ENCODE data around the gene CNKSR1.

Gene CNKSR1

DNA sequence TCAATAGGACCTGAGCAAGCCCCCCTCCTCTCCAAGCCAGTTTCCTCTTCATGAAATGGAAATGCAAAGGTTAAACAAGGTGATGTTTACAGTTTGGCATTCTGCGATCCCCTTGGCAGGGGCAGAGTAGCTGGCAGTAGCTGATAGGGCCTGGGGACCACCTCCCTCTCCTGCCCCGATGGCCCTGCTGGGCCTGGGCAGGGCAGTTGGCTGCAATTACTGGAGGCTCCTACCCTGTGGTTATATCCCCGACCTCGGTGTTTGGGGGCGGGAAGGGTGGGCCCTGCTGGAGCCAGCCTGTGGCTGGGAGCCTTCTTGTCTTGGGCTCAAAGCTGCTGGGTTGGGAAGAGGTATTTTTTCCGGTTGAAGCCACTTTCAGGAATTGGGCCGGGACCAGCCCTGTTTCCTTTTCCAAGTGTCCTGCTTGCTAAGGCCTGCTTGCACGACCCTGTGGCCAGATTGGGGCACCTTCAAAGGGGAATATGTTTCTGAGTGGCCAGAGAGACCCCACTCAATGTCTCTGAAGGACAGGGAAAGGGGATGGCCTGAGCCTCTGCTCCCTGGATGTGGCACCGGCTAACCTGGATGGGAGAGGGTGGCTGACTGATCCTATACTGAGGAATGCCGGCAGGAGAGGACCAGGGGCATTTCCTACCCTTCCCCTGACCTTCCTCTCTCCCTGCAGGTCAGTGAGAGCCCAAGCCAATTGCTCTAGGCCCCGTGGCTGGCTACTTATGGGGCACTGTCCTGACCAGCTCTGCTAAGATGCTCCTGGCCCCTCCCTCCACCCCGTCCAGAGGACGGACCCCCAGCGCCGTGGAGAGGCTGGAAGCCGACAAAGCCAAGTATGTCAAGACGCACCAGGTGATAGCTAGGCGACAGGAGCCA lies 16.5 kb upstream of the CNKSR1 start:
- DNase-seq (ENCODE audit: low read depth): no peak

DNA sequence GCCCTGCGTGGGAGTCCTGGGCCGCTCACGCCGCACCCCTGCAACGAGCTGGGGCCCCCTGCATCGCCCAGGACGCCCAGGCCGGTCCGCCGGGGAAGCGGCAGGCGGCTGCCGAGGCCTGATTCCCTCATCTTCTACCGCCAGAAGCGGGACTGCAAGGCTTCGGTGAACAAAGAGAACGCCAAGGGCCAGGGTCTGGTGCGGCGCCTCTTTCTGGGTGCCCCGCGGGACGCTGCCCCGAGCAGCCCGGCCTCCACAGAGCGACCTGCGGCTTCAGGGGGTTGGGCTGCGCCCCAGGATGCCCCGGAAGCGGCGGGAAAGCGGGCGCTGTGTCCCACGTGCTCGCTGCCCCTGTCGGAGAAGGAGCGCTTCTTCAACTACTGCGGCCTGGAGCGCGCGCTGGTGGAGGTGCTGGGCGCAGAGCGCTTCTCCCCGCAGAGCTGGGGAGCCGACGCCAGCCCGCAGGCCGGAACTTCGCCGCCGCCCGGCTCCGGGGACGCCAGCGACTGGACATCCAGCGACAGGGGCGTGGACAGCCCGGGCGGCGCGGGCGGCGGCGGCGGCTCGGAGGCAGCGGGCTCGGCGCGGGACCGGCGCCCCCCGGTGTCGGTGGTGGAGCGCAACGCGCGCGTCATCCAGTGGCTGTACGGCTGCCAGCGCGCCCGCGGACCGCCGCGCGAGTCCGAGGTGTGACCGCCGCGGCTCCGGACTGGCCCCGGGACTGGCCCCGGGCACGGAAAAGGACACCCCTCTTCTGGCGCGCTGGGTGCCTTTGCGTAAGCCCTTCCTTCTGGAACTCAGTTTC lies 15.7 kb upstream of the CNKSR1 start:
- DNase-seq (ENCODE audit: low read depth): peak; percentile 11

DNA sequence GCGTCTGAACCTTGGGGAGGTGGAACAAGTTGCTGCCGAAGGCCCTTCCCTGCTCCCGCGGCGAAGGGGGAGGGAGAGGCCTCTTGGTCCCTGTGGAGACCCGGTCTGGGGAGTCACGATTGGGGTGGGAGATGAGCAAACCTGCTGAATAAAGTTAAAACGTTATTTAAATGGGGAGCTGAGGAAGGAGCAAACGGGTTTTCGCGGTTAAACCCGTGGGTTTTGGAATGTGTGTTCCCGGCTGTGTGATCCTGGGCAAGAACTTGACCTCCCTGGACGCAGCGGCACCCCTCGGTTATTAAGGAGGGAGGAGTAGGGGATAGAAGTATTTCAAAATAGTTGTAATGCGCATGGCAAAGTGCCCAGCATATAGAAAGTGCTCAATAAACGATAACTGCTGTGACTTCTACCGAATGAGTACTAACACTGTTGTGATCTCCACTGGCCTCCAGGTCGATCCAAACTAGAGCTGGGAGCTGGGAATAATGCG lies 15.0 kb upstream of the CNKSR1 start:
- no peak for DNase-seq (ENCODE audit: low read depth)

DNA sequence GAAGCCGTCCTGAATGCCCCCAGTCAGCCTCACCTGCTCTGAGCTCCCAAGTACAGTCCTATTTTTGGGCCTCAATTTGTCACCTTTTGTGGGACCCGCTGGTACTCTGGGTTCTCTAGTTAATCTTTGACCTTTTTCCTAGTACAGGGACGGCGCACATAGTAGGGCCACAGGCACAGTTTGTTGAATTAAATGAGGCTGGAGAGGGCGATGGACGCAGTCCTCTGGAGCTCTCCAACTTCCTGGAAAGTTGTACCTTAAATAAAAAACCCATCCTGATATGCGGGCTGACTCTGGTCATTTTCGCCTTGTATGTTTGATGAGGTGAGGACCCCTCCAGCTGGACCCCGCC lies 13.6 kb upstream of the CNKSR1 start:
- DNase-seq (ENCODE audit: low read depth): no peak

DNA sequence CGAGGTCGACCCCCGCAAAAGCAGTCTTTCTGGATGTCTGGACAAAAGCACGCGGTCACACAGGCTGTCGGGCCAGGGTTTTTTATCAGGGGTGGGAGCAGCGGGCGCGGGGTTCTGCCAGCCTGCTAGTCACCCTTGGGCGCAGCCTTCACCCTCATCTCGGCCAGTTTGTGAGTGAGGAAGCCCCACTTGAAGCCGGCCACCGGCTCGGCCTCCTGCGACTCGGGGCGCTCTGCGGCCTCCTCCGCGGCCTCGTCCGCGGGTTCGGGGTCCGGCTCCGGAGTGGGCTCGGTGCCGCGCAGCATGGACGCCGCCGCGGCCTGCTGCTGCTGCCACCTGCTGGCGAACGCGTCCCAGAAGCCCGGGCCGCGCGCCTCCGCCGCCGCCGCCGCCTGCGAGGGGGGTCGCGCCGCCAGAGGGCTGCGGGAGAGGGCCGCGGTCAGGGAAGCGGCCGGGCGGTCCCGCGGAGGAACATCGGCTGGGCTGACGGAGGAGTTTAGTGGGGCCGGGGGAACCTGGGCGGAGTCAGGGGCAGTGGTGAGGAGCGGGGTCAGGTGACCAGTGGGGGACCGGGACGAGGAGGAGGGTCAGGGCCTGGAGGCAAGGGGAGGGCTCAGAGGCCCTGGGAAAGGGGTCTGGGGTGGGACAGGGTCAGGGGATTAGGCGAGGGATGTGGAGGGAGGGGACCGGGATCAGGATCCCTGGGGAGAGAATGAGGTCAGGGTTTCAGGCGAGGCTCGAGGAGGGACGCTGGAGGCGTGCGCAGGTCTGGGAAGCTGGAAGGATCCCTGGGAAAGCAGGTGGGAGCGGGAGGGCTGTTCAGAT lies 13.0 kb upstream of the CNKSR1 start:
- peak; percentile 35 for DNase-seq (ENCODE audit: low read depth)

DNA sequence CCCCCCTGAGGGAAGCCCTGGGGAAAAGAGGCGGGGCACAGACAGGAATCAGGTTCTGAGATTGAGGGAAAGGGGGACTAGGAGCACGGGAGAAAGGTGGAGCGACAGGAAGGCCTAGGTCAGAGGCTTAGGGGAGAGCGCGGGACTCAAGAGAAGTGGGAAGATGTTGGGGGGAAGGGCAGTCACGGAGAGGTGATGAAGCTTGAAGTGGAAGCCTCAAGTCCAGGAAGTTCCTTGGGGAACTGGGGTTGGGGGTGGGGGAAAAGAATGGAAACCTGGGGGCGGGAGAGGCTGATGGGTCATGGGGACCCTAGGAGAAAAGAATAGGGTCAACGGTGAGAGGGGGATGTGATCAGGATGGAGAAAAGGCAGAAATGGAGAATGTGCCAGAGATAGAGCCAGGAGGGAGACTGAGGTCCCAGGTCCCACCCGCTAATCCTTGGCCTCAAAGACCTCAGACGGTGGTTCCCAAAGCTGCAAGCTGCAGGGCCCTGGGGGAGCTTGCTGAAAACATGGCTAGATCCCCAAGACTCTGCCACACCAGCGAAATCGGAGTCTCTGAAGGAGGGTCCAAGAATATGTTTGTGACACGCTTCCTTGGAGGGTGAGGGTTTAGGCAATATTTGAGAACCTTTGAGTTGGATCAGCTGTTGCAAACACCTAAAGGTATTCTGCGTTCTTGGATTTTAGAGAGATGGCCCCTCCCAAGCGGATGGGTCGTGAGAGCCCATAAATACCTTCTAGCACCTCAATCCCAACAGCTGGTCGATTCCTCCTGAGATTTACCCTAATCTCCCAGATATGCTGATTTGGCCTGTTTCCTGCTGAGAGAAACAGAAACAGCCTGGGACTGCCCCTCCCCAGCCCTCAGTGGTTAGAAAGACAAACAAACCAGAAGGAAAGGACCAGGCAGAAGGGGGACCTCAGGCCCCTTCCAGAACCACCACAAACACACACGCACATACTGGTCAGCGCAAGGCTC lies 12.1 kb upstream of the CNKSR1 start:
- no peak for DNase-seq (ENCODE audit: low read depth)

DNA sequence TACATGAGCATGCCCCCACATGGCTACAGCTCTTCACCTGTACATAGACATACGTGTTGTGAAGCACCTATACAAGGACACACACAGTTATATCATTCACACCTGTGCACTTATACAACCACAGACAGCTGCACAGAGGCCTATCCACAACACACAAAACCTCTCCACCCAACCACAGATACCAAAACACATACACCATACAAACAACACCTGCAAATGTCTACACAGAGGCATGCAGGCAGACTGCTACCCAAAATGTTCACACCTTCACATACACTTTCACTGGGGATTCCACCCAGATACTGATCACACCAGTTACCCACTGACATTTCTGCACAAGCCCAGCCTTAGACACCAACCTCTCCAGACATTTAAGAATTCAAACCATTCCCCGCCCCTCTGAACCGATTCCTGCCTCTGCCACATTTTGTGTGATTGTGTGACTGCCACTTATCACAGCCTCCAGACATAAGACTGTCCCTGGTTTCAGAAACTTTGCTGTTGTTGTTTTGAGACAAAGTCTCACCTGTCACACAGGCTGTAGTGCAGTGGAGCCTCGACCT lies 10.5 kb upstream of the CNKSR1 start:
- no peak for DNase-seq (ENCODE audit: low read depth)

DNA sequence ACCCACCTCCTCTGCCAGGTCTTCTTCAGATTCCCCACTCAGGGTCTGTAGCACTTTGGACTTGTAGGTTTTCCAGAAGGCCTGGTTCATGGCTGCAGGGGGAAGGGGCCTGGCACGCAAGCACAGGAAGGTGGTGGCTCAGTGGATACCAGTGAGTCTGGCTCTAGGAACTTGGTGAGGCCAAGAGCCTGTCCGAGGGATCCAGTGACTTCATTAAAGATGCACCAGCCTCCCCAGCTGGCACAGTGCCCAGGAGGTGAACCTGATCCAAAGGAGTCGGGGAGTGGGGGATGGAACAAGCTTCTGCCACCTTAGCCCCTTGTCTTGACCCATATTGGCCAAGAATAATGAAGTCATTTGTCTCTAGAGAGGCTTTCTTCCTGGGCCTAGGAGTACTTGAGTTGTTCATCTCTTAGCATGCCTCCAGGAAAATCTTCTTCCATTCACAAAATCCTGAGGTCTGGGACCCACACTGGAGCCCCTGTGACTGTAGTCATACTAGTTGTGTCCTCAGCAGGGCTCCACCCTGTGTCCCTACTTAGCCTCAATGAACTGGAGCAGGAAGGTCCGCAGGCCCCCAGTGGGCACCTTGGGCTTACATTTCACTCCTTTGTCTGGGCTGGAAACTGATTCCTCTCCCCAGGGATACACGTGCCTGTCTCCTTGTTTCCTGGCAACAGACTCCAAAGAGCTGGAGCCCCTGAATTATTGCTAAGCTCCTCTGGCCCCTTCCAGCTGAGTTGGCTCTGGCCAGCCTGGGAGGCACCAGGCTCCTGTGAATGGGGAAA lies 8.7 kb upstream of the CNKSR1 start, which contains the start of gene C1orf232:
Gene C1orf232 (minus strand): TSS at position 554 of the 788 bp plus-strand sequence. CDS start 464 bp downstream, at position 90.
- DNase-seq (ENCODE audit: low read depth): no peak

DNA sequence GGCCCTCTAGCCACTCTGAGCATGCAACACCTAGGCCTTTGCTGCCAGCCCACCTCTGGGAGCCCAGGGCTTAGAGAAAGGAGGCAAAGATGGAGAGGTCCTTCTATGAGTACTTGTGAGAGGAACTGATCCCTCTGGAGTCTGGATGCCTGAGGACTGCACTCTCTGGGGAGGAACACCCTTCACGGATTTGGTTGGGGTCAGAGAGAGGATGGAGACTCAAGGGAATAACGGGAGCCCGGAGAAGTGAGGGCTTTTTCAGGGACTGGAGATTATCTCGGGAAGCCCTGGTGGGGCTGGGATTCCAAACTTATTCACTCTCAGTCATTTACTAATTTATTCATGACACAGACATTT lies 8.1 kb upstream of the CNKSR1 start:
- DNase-seq (ENCODE audit: low read depth): no peak

DNA sequence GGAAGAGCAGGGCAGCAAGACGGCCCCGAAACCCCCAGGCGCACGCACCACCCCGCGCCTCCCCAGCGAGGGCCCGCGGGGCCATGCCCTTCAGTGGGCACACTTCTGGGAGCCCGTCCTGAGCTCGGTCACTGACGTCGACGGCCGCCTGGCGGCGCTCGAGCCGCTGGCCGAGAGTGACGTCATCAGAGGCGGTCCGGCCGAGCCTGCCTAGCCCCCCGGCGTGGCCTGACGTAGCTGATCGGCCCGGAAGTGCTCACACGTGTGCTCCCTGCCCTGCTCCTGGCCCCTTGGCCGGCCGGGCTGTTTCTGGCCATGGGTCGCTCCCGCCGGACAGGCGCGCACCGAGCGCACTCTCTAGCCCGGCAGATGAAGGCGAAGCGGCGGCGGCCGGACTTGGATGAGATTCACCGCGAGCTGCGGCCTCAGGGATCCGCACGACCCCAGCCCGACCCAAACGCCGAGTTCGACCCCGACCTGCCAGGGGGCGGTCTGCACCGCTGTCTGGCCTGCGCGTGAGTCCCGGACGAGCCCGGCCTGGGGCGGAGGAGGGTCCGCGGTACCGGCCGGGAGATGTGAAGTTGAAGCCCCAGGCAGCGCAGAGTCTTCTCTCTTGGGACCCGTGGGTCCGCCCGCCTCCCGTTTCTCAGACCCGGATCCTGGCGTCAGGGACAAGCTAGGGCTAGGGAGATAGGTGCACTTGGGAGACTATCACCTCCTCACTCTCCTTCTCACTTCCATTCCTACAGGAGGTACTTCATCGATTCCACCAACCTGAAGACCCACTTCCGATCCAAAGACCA lies 7.4 kb upstream of the CNKSR1 start, which contains the start of gene ZNF593:
Gene ZNF593 (plus strand): TSS at position 240 of the 803 bp plus-strand sequence. CDS start 76 bp downstream, at position 316.
- DNase-seq (ENCODE audit: low read depth): peak; percentile 81

DNA sequence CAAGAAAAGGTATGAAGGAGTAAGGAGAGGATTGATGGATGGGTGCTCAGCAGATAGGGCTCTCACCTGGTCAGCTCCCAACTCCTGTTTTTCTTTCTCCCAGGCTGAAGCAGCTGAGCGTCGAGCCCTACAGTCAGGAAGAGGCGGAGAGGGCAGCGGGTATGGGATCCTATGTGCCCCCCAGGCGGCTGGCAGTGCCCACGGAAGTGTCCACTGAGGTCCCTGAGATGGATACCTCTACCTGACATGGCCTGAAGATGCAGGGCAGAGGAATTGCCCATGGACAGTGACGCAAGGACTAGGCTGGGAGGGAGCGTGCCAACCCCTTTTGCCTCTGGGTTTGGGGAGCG lies 6.8 kb upstream of the CNKSR1 start:
- DNase-seq (ENCODE audit: low read depth): no peak

DNA sequence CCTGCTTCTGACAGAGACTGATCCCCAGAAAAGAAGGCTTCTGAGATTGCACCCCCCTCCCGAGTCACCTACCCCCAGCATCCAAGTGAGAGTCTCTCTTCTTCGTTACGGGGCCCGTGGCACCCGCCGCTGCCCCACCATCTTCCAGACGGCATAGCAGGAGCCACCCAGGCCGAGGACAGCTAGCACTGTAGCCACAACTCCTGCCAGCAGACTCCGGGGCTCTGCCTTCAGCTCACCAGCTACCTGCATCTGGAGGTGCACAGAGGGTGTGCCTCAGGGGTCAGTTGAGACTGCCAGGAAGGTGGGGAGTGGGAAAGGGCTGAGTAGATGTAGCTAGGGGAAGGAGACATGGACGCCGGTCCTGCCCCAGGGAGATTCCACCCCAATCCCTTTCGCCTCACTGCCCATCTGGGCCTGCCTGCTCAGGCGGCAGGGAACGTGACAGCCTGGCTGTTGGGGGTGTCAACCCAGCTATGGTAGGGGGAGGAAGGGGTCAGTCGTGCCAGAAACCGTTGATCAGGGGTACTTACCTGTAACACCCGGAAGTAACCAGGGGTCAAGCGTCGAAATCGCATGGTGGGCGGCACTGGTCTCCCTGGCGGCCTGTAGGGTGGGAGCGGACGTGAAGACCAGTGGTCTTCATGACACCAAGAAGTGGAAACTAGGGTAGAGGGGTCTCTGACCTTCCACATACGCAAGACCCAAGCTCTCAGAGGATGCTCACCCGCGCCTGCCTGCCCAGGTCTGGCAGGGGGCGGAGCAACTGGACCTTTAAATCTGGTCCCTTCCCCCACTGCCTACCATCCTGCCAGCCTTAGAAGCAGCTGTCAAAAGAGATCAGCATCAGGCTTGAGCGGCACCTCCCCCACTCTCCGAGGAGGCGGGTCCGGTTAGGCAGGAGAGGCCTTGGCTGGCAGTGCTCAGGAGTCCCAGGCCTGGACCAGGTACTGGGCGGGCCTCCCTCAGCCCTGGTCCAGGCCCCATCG lies 5.9 kb upstream of the CNKSR1 start, which contains the start of gene ZNF593OS:
Gene ZNF593OS (minus strand): TSS at position 749 of the 989 bp plus-strand sequence. CDS start 171 bp downstream, at position 578.
- no peak for DNase-seq (ENCODE audit: low read depth)

DNA sequence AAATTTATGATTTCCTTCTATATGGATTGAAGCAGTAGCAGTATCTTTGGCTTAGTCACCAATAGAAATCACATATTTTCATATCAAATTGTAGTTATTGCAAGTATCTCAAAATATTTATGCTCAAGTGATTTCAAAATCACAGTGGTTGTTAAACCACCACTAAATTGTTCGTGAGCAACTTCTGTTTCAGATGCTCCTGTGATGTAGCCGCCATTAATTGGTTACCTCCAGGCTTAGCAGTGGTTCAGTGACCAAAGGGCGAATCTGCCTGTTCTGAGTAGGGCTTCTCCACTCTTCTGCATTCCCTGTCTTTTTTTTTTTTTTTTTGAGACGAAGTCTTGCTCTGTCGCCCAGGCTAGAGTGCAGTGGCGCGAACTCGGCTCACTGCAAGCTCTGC lies 1.9 kb upstream of the CNKSR1 start:
- no peak for DNase-seq (ENCODE audit: low read depth)

DNA sequence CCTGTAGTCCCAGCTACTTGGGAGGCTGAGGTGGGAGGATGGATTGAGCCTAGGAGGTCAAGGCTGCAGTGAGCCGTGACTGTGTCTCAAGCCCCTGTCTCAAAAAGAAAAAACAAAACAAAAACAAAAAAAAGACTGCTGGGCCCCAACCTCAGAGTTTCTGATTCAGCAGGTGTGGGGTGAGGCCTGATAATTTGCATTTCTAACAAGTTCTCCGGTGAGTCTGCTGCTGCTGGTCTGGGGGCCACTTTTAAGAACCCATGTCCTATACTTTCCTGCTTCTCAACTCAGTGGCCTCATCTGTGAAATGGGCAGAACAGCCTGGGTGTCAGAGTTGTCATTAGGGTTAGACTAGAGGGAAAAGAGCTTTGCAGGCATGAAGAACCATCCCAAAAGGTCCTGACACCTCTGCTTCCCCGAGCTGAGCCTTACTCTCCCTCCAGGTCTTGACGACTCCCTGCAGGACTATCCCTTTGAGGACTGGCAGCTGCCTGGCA lies 2.8 kb downstream of the CNKSR1 start:
- DNase-seq (ENCODE audit: low read depth): no peak

DNA sequence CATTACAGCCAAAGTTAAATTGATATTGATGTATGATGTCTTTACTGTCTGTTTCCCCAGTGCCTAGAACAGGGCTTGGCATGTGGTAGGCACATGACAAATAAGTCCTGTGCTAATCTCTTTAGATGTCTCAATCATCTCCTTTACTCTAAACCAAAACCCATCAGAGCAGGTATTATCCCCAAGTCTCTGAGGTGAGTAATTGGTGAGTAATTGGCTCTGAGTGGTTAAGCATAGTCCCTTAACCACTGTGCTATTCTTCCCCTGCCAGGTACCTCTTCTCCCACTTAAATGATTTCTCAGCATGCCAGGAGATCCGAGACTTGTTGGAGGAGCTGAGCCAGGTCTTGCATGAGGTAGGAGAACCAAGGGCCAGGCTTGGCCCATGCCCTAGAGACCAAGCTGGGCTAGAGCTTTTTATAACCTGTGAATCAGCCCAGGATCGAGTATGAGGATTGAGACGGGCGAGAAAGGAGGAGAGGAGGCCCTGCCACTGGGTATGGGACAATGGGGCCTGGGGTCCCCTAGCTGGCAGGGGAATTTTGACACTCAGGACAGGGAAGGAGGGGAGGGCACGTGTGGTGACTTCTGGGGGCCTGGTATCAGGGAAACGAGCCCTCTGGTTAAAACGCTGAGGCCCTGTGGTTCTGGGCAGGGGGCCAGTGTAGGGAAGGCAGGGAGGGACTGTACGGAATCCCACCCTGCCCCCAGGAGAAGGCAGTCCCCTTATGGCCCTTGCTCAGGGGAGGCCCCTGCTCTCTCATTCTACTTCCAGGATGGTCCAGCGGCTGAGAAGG lies 4.5 kb downstream of the CNKSR1 start:
- no peak for DNase-seq (ENCODE audit: low read depth)

DNA sequence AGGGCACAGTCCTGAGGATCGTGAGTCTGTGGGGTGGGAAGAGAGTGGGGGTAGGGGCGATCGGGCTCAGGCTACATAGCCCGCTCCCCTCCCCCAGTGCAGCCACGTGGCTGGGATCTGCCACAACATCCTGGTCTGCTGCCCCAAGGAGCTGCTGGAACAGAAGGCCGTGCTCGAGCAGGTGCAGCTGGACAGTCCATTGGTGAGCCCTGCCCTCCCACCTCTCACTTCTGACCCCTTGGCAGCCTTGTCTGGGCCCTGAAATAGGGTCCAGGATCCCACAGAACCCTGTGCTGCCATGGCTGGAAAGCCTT lies 5.0 kb downstream of the CNKSR1 start:
- DNase-seq (ENCODE audit: low read depth): no peak

DNA sequence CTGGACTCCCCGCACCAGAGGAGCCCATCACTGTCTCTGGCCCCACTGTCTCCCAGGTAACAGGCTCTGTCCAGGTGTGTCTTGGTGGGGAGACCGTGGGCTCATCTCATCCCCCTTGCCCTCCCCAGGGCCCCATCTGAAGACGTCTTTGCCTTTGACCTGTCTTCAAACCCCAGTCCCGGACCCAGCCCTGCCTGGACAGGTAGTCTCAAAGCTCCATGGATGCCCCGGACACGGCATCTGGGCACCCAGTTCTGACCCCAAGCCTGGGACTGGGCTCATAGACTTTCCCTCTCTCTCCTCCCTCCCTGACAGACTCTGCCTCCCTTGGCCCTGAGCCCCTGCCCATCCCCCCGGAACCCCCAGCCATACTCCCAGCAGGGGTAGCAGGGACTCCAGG lies 6.8 kb downstream of the CNKSR1 start:
- DNase-seq (ENCODE audit: low read depth): no peak

Measured in stimulated activated CD8-positive, alpha-beta memory T cell treated with anti-CD3 and anti-CD28 coated beads, Interleukin-12 subunit alpha, Interleukin-12 subunit beta, amount 100 ng/mL, for 4 hours (primary cell).